Inferior parietal cortex (tissue), 1 donor: Measurements from ENCODE around the gene STAM2.
"Not testable (repeated sequence)": the region's sequence is repeated elsewhere in the genome, so short reads cannot be mapped to it uniquely, and the experiment has no call there.

ENCODE experiments used
- DNase-seq: peaks from one replicate; pipeline ENCODE4 v3.0.0-alpha.2; 2016; ENCODE audit errors: extremely low spot score

STAM2 gene

DNA sequence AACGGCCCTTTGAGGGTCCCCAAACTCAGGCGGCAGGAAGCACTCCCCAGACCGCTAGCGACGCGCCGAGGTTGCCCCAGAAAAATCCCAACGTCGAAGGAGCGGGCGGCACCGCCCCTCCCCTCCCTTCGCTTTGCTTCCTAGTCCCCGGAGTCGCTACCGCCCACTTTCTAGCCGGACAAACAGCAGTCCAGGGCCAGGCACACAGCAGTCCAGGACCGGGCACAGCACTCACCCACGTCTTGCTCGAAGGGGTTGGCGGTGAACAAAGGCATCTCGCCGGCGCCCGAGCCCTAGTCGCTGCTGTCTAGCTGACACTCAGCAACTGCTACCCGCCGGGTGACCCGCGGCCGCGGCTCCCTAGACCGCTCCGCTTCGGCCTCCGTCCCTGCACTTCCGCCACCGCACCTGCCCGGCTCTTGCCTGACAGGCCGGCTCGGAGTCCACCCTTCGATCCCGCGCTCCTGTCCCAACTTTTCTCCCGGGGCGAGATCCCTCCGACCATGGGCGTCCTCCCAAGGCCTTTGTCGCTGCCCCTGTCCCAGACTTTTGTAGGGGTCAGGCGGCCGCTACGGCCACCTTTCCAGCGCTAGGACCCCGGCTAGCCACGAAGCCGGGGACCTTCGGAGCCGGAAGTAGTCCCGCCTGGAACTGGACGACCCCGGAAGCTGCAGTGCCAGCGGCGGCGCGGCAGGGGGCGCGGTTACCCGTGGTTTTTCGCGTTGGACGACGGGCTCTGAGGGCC is at the start of gene STAM2:
Gene STAM2, minus strand, starts transcription at position 396 of the 745 bp plus-strand sequence. Its CDS starts 121 bp downstream, at position 275.
- peak; percentile 96 for DNase-seq

GRCh38 chr2:152223977-152224376 is 48.4 kb upstream of the STAM2 start:
- no peak for DNase-seq

DNA sequence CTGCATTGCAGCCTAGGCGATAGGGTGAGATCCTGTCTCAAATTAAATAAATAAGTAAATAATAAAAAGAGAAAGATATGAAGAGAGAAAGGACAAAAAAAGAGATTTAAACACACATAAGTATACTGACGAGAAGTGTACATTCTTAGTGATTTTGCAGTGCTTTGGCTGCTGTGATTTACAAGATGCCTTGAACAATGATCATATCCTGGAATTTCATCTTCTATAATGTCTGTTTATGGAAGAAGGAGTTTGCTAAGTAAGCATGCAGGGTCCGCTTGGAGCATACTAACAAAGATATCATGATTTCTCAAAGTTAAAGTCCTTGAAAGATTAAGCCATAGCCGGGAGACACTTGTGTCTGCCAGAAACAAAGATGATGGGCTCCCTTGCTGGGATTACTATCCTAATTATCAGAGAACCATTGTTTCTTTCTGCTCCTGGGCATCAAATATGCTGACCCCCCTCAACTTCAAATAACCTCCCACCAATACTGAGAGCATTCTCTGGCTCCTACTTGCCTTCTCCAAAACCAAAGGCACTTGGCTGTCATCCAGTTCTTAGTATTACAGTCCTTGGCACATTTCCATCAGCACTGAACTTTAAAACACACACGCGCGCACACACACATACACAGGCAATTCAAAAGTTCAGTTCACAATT is 47.5 kb upstream of the STAM2 start:
- peak; percentile 43 for DNase-seq

GRCh38 chr2:152221839-152222238 is 46.3 kb upstream of the STAM2 start:
- no peak for DNase-seq

DNA sequence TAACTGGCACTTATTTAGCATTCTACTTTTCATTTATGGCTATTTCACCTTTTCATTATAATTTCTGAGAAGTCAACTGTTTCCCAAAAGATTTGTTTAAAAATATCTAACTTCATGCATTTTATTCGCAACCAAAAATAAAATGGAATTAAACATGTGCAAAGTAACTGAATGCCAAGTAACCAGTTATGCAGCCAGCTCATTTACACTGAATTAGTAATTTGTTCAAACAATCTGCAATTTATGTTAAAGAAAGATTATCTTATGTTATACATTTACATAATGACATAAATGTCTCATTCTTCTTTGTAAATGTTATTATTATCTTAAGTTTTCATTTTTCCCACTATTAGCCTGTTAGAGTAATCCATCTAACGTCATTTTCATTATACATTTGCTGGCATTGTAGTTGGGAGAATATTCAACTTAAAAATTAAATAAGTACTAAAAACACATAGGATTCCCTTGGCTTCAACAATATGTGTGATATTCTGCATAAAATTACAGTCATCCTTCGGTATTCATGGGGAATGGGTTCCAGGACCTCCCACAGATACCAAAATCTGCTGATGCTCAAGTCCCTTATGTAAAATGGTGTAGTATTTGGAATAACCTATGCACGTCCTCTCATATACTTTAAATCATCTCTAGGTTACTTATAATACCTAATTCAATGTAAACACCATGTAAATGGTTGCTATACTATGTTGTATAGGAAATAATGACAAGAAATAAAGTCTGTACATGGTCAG is 43.7 kb upstream of the STAM2 start:
- no peak for DNase-seq

DNA sequence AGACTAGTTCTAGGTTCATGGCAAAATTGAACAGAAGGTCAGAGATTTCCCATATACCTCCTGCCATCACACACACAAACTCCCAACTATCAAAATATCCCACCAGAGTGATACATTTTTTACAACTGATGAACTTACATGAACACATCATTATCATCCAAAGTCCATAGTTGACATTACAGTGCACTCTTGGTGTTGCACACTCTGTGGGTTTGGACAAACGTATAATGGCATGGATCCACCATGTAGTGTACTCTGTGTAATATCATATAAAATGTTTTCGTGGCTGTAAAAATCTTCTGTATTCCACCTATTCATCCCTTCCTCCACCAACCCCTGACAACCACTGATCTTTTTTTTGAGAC is 25.9 kb upstream of the STAM2 start:
- DNase-seq = no peak

DNA sequence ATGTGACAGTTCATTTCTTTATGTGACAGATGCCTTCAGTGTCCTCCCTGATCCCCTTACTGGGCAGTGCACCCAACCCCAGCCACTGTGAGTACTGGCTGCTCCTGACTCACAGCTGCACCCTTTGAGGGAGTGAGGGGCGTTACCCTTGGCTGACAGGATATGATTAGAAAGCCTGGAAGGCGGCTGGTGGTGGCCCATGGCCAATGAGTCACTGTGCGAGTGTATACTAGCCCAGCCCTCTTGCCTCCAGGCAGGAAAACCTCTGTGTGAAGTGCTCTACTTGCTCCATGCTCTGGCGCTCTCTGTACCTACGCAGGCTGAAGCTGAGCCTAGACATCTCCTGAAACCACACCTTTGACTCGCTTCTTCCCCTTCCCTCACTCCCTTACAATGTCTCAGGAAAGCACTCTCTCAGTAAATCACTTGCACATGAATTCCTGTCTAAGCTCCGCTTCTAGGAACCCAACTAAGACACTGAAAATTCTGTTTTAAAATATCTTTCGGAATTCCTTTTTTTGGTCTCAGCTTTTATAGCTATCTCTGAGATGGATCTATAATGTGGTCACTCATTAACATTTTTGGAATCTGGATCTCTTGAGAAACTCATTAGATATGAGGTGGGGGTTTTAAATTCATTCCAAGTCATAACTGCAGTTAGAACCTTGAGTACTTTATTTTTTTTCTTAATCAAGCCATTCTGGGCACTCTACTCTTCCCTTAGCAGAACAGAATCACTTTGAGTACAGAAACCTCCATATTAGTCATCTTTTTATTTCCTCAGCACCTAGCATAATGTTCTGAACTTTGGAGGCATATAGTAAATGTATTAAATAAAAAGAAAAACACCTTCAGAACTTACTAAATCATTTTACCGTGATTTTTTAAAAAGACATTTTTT is 25.3 kb upstream of the STAM2 start:
- DNase-seq = peak; percentile 38

DNA sequence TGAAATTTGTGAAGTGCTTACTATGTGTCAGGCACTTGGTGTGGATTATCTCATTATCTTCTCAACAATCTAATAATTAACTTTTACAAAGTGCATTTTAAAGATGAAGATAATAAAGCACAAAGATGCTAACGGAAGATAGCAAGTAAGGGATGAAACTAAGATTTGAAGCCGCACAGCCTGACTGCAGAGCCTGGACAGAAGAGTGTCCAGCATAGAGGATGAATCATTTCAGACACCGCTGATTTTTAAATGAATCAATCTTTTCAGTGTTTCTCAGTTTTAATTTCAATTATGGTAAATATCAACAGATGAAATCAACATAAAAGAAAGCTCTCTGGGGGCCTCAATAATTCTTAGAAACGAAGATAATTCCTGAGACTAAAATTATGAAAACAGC is 24.5 kb upstream of the STAM2 start:
- DNase-seq = no peak

DNA sequence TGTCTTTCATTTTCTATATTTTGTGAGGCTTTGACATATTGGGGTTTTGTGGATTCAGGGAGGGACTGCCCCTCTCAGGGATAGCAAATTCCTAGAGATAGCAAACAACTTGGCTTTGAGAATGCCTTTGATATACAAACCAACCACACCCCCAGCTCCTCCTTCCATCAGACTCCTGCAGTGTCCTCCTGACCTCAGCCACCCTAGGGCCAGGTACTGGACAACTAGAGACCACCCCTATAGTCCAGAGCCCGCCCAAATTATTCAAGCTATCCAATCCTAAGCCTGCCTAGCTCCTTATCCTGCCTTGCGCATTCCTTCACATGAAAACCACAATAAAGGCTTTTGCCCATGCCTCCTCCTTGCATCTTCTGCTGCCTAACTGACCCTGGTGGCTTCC is 22.9 kb upstream of the STAM2 start:
- no peak for DNase-seq

DNA sequence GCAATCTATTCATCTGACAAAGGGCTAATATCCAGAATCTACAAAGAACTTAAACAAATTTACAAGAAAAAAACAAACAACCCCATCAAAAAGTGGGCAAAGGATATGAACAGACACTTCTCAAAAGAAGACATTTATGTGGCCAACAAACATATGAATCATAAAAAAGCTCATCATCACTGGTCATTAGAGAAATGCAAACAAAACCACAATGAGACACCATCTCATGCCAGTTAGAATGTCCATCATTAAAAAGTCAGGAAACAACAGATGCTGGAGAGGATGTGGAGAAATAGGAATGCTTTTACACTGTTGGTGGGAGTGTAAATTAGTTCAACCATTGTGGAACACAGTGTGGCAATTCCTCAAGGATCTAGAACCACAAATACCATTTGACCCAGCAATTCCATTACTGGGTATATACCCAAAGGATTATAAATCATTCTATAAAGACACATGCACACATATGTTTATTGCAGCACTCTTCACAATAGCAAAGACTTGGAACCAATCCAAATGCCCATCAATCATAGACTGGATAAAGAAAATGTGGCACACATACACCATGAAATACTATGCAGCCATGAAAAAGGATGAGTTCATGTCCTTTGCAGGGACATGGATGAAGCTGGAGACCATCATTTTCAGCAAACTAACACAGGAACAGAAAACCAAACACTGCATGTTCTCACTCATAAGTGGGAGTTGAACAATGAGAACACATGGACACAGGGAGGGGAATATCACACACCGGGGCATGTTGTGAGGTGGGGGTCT is 22.1 kb upstream of the STAM2 start:
- not testable (repeated sequence) for DNase-seq

DNA sequence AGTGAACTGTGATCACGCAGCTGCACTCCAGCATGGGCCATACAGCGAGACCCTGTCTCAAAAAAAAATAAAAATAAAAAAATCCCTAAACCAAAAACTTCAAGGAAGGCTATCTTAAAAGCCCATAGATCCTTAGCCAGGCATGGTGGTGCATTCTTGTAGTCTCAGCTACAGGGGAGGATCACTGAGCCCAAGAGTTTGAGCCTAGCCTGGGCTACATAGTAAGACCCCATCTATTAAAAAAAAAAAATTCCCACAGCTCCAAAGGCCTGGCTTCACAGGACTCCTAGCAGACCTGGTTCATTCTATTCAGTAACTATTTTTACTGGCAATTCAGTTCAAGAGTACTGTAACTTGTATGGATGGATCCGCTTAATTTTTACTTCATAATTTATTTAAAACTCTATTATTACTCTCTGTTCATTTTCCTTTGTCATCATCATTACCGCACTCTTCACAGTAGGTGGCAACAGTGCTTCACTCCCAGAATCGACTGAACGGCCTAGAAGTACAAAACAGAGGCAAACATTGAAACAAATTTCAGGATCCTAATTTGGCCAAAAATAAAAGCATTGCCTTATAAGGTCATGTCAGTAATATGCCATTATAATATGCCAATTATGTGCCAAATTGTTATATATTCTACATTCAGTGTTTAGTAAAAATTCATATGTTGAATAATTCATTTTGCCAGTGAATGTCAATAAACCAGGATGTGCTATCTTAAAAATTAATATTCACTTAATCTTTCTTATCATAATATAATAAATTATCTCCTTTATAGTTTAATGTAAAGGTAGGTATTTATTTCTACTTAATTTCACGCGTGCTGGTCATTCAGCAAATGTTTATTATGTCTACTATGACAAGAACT is 14.3 kb upstream of the STAM2 start:
- DNase-seq = peak; percentile 86

DNA sequence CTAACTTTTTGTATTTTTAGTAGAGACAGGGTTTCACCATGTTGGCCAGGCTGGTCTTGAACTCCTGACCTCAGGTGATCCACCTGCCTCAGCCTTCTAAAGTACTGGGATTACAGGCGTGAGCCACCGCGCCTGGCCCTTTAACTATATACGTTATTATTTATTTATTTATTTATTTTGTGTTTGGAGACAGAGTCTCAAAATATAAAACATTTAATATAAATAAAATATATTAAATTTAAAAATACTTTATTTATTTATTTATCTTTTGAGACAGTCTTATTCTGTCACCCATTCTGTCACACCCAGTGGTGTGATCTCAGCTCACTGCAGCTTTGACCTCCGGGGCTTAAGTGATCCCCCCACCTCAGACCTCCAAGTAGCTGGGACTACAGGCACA is 11.2 kb upstream of the STAM2 start:
- DNase-seq = not testable (repeated sequence)

DNA sequence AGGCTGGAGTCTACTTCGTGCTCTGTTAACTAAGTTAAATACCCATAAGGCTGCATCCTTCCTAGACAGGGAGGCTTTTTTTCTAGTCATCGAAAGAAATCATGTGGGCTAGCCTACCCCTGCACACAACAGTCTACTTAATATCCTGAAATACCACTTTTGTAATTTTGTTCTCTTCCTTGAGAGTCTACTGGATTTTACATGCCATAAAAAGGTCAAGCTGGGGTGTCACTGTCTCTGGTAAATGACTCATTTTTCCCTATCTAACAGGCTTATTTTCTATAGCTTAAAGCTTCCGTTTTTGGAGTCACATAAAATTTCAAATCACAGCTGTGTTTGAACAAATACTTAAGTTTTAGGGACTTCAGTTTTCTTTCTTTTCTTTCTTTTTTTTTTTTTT is 10.7 kb upstream of the STAM2 start:
- no peak for DNase-seq

DNA sequence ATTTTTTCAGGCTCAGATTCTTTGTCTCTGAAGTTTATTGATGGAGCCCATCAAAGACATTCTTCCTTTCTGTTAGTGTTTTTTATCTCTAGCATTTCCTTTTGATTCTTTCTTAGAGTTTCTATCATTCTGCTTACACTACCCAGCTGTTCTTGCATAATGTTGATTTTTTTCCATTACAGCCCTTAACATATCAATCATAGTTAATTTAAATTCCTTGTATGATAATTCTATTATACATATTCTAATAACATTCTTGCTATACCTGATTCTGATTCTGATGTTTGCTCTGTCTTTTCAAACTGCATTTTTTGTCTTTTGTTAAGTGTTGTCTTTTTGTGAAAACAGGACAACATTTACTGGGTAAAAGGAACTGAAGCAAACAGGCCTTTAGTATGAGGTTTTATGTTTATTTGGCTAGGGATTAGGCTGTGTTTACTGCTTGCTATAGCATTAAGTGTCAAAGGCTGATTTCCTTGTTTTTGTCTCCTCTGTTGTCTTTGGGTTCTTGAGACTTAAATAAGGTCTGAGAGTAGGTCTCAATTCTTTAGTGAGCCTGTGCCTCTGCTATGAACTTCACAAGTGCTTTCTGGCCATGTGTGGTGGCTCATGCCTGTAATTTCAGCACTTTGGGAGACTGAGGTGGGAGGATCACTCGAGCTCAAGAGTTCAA is 8.0 kb upstream of the STAM2 start:
- no peak for DNase-seq

DNA sequence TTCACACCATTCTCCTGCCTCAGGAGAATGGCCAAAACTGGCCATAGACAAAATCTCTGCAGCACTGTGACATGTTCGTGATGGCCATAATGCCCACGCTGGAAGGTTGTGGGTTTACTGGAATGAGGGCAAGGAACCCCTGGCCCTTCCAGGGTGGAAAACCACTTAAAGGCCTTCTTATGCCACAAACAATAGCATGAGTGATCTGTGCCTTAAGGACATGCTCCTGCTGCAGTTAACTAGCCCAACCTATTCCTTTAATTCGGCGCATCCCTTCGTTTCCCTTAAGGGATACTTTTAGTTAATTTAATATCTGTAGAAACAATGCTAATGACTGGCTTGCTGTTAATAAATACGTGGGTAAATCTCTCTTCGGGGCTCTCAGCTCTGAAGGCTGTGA is 2.1 kb upstream of the STAM2 start:
- DNase-seq = not testable (repeated sequence)

- no peak for DNase-seq
Observed at GRCh38 chr2:152176113-152176714, 651 bp upstream of the STAM2 start.

- DNase-seq = no peak
Observed at GRCh38 chr2:152175012-152175367, 573 bp downstream of the STAM2 start.

- DNase-seq = no peak
Observed at GRCh38 chr2:152174574-152174973, 989 bp downstream of the STAM2 start.

DNA sequence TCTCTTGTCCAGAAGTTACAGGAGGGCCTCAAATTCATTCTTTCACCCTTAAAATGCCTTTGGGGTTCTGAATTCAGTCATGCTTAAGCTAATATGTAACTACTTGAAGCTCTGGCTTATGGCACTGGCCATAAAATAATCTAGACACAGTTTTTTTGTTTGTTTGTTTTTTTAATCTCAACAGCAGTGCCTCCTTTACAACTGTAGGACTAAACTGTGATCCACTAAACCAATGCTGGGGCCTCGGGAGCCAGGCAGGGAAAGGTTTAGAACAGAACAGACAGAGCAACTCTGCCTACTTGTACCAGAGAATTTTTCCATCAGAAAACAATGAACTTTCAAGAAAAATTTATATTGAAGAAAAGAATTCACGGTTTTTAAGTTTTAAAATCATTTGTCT is 1.7 kb downstream of the STAM2 start:
- no peak for DNase-seq
